Measurements from ENCODE around the gene CSNK1D.

The CSNK1D gene

DNA sequence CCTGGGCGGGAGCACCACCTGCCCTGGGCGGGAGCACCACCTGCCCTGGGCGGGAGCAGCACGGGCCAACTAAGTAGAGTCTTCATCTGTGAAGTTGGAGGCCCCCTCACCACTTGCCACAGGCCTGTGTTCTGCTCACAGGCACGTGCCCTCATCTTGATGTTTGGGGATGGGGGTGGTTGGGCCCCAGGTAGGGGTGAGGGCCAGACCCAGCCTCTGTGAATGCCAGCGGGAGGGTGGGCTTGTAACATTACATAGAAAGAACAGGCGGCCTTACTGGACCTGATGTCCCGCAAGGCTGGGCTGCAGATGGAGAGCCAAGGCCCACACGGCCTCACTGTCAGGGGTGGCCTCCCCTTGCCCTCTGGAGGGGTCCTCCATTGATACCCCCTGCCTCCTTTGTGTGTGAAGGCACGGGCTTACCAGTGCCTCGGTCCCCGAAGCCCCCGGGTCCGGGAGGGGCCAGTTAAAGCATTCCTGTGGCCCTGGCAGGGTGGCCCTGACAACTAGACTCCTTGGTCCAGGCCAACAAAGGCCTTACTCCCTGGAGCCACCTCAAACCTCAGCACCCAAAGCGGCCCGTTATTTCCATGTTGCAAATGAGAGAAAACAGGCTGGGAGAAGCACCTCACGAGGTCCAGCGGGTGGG, 45.7 kb downstream of the CSNK1D start:
- no peak for DNase-seq (ENCODE audit: low spot score)

DNA sequence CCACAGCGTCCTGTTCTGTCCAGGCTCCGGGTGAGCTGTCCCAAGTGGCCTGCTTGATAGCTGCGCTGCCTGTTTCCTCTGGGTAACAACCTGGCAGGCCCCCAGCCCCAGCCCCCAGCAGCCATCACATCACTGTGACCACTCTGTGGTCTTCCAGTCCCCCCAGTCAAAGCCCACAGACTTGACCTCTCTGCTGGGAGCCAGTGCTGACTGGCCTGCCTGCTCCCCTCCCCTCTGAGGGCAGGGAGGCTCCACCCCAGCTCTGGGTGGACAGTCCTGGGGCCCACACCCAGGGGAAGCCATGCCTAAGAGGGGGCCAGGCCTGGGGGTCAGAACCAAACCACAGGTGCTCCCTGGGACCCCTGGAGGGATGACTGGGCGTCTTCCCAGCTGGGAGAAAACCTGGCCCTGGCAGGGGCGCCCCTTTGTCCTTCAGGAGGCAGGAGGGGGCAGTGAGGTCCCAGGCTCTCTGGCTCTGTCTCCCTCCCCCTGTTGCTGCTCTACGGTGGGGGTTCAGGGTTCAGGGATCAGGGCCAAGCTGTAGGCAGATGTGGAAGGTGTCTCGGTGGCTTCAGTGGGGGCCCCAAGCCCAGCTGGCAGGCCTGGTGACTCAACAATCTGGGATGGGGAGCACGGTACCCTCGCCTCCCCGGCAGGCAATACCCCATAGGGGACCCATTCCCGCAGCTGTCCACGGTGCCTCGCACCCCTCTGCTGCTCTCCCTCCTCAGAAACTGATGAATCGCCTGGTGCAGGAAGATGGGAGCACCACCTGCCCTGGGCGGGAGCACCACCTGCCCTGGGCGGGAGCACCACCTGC, 46.5 kb downstream of the CSNK1D start:
- no peak for DNase-seq (ENCODE audit: low spot score)

DNA sequence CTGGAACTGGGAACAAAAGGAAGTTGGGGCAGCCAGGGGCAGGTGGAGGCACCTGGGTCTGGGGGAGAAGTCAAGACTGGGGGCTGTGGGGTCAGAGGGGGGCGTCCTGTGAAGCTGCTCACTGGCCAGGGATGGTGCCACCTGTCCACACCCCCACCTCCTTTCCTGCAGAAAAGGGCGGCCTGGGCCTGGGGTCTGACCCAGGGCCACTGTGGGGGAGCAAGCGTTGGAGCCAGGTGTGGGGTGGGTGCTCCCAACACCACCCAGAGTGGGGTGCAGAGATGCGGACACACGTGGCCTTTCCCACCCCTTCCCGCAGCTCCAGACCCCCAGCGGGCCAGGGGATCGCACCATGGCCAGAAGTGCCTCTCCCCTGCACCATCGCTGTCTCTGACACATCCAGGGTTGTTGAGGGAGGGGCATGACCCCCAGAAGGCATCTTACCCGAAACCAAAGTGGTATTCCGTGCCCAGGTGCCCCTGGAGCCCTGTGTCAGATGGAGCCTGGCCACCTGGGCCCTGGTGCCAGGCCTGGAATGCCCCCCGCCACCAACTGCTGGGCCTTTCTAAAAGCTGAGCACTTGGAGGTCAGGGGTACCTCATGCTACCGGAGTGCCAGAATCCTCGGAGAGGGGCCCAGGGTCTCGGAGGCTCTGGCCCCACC, 47.2 kb downstream of the CSNK1D start:
- no peak for DNase-seq (ENCODE audit: low spot score)

DNA sequence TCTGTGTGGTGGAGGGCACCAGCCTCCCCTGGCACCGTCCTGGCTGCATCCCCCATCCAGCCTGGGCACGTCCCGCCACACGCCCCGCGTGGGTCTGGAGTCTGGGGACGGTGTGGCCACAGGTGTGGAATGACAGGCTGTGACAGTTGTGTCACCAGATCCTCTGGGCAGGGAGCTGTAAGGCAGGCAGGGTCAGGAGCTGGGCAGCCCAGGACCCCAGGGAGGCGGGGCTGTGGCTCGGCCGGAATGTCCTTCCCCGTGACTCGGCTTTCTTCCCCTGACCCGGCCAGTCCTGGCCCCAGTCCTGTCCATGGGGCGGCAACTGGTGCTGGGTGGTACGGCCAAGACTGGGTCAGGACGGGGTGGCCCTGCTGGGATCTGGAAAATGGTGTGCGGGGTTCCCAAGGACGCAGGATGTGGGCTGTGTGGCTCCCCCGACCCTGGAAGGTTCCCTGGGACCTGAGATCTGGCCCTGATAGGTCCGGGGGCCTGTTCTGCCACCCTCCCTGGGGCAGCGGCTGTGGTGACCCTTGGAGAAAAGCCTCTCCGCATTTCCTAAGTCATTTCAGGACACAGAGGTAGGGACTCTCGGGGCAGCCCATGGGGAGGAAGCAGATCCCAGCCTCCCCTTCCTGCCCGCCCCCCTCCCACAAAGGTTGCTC, 48.0 kb downstream of the CSNK1D start:
- no peak for DNase-seq (ENCODE audit: low spot score)

DNA sequence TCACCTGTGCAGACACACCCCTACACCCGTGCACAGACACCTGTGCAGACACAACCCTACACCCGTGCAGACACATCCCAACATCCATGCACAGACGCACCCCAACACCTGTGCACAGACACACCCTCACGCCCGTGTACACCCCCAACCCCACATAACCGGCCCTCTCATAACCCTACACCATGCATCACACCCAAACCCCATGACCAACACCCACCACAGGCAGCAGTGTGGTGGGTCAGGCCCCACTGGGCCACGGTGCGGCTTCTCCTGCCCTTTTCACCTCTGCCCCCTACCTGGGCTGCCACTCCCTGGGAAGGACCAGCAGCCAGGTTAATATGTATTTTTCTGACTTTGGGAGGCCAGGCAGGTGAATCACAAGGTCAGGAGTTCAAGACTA, 48.8 kb downstream of the CSNK1D start:
- no peak for DNase-seq (ENCODE audit: low spot score)

DNA sequence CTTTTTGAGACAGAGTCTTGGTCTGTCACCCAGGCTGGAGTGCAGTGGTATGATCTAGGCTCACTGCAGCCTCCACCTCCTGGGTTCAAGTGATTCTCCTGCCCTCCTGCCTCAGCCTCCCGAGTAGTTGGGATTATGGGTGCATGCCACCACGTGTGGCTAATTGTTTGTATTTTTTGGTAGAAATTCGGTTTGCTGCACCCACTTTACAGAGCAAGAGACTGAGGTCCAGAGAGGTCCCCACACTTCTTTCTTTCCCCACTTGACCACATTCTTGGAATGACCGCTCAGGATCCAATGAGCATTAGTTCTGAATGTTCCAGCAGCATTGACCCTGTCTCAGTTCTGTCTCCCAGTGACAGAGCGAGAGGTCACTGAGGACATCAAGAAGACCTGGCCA, 50.0 kb downstream of the CSNK1D start:
- no peak for DNase-seq (ENCODE audit: low spot score)

DNA sequence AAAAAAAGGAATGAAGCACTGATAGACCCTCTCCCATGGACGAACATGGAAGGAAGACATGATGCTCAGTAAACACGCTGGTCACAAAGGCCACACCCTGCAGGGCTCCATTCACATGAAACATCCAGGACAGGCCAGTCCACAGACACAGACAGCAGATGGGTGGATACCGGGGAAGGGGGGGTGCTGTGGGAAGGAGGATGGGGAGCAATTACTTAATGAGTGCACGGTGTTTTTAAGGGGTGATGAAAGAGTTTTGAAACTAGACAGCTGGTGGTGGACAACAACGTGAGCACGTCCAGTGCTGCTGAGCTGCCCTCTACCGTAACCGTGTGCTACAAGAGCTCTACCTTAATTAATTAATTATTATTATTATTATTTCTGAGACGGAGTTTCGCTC, 50.7 kb downstream of the CSNK1D start:
- no peak for DNase-seq (ENCODE audit: low spot score)

DNA sequence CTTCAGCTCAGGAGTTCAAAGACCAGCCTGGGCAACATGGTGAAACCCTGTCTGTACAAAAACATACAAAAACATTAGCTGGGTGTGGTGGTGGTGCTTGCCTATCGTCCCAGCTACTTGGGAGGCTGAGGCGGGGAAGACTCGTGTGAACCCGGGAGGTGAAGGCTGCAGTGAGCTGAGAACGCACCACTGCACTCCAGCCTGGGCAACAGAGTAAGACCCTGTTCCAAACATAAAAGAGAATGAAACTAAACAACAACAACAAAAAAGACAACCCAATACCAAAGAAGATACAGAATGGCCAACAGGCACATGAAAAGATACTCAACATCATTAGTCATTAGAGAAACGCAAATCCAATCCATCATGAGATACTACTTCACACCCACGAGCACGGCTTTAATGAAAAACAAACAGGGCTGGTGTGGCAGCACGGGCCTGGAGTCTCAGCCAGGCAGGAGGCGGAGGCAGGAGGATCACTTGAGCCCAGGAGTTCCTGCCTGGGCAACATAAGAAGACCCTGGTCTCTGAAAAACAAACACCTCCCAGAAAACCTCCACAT, 52.1 kb downstream of the CSNK1D start:
- no peak for DNase-seq (ENCODE audit: low spot score)

DNA sequence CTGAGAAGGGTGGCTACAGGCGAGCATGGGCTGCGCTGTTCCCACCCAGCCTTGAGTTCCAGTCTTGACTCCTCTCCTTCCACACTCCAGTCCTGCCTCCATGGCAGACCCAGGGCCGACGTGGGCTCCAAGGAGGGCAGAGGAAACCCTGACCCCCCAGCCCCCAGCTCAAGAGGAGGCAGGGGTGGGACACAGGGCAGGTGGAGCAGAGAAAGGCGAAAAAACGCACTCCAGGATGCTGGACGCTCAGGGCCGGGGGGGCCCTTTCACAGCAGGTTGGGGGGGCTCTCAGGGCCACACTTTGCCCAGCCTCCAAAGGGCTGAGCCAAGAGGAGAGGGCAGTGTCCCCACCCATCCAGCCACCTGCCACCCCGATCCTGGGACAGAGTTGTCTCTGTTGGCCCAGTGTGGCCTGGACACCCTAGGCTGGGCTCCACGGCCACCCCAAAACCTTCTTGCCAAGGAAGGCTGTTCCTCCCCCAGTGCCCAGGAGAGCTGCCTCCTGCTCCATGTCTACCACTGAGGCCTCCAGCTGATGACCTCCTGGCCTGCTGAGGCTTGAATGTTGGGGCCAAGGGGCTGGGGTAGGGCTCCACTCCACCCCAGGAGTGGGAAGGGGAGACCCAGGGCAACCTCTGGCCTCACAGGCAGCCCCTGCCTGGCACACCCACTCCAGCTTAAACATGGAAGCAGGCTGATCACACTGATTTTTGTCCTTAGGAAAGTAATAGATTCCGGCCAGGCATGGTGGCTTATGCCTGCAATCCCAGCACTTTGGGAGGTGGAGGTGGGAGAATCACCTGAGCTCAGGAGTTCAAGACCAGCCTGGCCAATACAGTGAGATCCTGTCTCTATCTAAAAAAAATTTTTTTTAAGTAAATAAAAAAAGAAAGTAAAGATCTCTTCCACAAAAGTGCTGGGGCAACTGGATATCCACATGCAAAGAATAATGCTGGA, 53.5 kb downstream of the CSNK1D start:
- DNase-seq (ENCODE audit: low spot score) = no peak

DNA sequence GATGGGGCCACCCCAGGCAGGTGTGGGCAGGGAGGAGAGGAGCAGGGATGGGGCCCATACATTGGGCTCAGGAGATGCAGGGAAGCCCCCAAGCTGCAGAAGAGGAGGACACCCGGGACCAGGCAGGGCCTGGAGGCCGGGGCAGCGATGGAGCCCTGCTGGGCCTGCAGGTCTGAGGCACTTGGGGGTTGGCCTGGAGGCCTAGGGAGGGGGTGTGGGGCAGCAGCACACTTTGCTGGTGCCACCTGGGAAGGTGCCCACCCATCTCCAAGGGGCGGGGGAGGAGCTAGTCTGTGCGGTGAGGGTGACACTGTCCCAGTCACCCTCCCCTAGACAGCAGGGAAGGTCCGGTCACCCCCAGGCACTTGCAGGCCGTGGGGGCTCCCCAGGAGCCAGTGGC, 54.4 kb downstream of the CSNK1D start:
- no peak for DNase-seq (ENCODE audit: low spot score)

DNA sequence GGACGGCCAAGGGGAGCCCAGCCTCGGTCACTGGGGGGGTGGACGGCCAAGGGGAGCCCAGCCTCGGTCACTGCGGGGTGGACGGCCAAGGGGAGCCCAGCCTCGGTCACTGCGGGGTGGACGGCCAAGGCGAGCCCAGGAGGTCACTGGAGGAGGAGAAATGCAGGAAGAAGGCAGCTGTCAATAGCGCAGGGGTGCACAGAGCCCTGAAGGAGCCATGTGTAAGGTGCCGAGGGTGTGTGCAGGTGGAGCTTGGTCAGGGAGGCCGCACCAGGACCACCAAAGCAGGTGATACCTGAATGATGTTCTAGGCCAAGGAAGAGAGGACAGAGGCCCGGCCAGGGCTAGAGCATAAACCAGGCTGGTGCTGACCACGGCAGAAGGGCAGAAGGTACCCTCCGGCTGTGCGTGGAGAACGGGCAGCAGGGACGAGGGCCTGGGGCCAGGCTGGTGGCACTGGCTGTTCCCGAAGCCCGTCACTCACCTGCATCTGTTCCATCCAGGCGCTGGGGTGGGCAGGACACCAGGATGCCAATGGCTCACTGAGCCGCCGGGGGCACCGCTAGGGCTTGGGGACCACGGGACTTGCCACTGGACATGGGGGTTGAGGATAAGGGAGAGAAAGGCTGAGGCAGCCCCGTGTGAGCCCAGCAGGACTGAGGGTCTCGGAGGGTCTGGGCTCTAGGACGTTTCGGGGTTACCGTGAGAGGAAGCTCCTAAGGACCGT, 55.0 kb downstream of the CSNK1D start:
- DNase-seq (ENCODE audit: low spot score) = no peak

DNA sequence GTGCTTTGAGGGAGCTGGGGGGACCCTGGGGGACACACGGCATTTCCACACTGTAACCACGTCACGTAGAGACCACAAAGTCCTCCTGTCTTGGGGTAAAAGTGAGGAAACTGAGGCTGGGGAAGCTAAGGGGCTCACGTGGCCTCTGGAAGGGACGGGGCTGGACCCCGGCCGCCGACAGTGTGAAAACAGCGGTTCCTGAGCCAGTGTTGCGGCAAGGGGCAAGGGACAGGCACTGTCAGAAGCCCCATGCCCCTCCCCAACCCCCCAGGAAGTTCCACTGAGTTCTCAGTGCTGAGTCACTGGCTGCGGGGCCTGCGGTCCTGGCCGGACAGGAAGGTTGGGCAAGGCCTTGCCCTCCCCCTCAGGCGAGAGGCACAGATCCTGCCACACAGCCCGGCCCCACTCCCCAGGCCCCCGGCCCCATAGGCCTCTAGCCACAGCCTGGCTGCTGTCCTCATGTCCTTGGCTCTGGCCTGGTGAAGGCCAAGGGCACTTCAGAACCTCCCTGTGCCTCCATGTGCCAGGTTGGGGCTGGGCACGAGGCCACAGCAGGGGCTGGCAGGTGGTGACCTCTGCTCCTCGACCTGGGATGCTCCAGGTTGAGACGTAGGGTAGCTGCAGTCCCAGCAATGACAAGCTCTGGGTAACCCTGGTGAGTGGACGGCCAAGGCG, 55.8 kb downstream of the CSNK1D start:
- DNase-seq (ENCODE audit: low spot score) = no peak

DNA sequence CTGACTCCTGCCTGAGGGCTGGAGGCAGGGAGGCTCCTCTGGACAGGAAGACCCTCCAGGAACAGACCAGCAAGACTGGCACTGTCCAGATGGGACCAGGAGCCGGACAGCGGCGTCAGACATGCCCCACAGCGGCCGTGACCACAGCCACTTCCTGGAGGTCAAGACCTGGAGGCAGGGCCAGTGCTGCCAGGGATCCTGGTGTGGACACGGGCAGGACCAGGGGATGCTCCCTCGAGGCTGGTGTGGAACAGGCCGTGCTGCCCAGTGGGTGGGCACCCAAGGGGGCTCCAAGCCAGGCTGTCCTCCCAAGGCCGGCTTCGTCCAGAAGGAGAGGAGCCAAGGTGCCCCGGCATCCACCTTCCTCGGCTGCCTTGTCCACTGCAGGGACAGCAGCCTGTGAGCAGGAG, 56.4 kb downstream of the CSNK1D start:
- no peak for DNase-seq (ENCODE audit: low spot score)

DNA sequence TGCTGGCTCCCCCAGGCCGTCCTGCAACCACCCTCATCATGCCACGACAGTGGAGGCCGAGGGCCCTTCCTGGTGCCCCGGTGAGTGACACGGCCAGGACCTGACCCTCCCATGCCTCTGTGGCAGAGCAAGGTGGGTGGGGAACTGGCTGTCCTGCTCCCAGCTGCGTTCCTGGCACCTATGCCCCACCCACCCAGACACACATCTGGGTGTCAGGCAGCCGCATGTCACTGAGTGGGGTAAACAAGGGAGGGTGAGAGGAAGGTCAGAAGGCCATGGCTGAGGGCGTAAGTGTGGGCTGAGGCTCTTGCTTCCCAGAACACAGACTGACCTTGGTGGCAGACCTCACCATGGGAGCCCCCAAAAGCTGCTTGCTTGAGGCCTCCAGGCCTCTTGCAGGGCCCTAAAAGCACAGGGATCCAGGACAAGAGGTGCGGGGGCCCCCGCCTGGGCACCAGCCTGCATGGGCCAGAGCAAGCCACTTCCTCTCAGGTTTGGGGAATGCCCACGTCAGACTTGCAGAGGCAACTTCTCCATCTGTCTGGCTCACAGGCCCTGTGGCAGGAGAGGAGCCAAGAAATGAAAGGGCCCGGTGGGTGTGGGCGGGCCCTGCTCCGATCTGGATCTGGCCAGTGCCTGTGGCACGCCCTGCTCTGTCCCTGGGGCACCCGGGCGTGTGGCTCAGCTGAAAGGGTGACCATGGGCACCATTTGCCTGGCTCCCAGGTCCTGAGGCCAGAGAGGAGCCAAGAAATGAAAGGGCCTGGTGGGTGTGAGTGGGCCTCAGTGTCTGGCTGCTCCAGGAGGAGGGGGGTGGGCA, 57.0 kb downstream of the CSNK1D start:
- peak; percentile 47 for DNase-seq (ENCODE audit: low spot score)

DNA sequence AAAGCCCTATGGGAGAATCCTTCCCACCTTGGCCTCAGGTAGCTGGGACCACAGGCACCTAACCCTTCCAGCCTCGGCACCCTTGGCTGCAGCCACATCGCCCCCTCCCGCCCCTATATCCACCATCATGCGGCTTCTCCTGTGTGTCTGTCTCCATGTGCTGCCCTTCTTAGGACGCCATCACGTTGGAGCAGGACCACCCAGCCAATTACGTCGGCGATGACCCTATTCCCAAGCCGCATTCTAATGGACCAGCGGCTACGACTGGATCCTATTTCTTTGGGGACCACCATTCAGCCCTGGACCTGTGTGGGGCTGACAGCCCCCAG, 57.6 kb downstream of the CSNK1D start:
- DNase-seq (ENCODE audit: low spot score) = no peak

DNA sequence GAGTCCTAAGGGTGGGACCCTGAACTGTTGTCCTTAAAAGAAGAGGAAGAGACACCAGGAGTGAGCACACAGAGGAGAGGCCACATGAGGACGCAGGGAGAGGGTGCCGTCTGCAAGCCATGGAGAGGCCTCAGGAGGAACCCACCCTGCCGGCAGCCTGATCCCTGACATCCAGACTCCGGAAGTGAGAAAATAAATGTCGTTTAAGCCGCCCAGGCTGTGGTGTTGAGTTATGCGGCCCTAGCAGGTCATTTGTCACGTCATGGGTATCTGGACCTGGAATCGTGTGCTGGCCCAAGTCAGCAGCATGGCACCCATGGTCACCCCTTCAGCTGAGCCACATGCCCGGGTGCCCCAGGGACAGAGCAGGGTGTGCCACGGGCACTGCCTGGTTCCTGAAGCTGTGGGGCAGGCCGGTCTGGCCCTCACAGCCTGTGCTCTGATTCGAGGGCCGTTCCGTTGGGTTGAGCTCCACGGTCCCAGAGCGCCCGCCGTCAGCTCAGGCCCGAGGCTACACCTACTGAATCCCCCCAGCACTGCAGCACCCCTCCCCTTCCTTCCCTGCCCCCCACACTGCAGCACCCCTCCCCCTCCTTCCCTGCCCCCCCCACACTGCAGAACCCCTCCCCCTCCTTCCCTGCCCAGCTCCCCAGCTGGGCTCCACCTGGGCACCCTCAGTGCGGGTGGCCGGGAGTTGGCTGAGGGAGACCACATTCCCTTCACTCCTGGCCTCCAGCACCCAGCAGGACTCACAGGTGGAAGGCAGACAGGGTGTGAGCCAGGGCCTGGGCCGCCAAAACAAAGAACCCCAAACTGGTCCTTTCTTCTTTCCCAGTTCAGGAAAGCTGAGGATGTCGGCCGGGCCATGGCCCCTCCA, 58.2 kb downstream of the CSNK1D start:
- DNase-seq (ENCODE audit: low spot score) = no peak

DNA sequence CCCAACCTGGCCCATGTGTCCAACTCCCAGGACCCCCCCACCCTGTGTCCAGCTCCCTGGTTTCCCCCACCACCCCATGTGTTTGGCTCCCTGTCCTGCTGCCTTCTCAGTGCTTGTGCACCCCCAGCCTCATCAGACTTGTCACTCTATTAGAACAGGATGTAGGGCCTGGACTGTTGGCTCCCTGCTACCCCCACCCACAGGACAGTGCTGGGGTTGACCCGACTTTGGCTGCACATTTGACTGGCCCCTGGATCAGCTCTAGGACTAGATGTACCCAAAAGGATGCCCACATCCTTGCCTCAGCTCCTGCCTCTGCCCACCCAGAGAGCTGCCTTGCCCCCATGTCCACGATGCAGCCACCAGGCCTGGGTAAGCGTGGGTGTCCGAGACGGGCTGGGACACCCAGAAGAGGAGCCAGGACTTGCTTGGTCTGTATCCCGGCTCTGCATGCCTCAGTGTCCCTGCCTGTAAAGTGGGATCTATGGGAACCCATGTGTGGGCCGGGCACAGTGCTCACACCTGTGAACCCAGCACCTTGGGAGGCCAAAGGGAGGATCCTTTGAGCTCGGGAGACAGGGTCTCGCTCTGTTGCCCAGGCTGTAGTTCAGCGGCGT, 59.4 kb downstream of the CSNK1D start:
- DNase-seq (ENCODE audit: low spot score) = no peak

All from CD4-positive, alpha-beta T cell treated with Interleukin-6 at 100 ng/mL for 8 hours (primary cell).